ENCODE measurements around the gene DNAJC7.

DNA sequence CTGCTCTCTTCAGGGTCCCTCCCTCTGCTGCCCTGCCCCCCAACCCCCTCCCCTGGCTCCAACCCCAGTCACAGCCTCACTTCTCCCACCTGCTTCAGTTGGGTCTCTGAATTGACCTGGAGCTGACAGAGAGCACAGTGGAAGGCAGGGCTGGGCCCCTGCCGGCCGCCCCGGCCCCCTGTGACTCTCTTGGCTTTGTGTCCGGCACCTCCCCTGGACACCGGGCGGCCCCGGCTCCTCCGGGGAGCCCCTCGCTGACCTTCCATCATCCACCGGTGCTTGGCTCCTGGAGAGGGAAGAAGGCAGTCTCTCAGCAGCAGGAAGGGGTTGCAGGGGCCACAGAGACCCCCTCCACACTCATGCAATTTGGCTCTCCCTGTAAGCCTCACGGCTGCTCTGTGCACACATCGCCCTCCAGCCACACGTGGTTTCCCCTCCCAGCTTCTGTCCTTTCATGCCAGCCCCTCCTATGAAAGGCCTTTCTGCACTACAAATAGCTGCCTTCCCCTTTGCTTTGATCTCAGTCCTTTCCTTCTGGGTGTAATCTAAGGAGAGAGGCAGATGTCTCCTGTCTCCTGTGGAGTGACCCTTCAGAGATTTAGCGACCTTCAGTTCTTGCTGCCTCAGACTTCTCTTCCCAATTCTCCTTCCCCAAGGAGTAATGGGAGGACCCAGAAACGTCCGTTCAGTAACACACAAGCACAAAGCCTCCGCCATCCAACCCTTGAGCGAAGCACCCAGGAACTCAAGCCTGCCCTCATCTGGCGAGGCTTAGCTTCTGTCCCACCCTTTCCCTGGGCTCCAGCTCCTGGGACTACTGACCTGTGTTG lies 10.9 kb upstream of the DNAJC7 start:
- TF ChIP-seq, protein P1, sequence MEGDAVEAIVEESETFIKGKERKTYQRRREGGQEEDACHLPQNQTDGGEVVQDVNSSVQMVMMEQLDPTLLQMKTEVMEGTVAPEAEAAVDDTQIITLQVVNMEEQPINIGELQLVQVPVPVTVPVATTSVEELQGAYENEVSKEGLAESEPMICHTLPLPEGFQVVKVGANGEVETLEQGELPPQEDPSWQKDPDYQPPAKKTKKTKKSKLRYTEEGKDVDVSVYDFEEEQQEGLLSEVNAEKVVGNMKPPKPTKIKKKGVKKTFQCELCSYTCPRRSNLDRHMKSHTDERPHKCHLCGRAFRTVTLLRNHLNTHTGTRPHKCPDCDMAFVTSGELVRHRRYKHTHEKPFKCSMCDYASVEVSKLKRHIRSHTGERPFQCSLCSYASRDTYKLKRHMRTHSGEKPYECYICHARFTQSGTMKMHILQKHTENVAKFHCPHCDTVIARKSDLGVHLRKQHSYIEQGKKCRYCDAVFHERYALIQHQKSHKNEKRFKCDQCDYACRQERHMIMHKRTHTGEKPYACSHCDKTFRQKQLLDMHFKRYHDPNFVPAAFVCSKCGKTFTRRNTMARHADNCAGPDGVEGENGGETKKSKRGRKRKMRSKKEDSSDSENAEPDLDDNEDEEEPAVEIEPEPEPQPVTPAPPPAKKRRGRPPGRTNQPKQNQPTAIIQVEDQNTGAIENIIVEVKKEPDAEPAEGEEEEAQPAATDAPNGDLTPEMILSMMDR (IDR thresholded peaks at IDR 0.05; ENCODE audit: insufficient read depth, low read length, poor library complexity, severe bottlenecking) = no peak
- TF ChIP-seq EZH2phosphoT487 (conservative IDR thresholded peaks at IDR 0.05; ENCODE audit: low read length) = no peak
